Measurements from ENCODE around the gene LRRC32. TPM values are rescaled to one million over a fixed set of nuclear protein-coding genes. Genes with fewer than 3 reads are reported as not detected.

Gene LRRC32
- total and polyA plus RNA-seq, 2 donors (not counting 1 experiment from before 2014, with no cell fraction given): 19.2 to 103 TPM

Other genes with a start within 250 kb of the LRRC32 start
- 11.6 and 11.9 TPM in 2 replicates for gene EMSY, start 225.7 kb downstream of the LRRC32 start, total RNA-seq
- gene EMSY, start 225.7 kb downstream of the LRRC32 start, polyA plus RNA-seq: 14.2 and 15.2 TPM in 2 replicates
- gene TSKU, start 112.6 kb upstream of the LRRC32 start, total RNA-seq: 5.0 and 5.1 TPM in 2 replicates
- gene TSKU, start 112.6 kb upstream of the LRRC32 start, polyA plus RNA-seq: 4.5 and 10.6 TPM in 2 replicates
- gene ACER3, start 190.2 kb upstream of the LRRC32 start, total RNA-seq: 5.6 and 6.1 TPM in 2 replicates
- 11.8 and 22.3 TPM in 2 replicates for gene ACER3, start 190.2 kb upstream of the LRRC32 start, polyA plus RNA-seq